ENCODE measurements around the gene ERLIN1.

DNA sequence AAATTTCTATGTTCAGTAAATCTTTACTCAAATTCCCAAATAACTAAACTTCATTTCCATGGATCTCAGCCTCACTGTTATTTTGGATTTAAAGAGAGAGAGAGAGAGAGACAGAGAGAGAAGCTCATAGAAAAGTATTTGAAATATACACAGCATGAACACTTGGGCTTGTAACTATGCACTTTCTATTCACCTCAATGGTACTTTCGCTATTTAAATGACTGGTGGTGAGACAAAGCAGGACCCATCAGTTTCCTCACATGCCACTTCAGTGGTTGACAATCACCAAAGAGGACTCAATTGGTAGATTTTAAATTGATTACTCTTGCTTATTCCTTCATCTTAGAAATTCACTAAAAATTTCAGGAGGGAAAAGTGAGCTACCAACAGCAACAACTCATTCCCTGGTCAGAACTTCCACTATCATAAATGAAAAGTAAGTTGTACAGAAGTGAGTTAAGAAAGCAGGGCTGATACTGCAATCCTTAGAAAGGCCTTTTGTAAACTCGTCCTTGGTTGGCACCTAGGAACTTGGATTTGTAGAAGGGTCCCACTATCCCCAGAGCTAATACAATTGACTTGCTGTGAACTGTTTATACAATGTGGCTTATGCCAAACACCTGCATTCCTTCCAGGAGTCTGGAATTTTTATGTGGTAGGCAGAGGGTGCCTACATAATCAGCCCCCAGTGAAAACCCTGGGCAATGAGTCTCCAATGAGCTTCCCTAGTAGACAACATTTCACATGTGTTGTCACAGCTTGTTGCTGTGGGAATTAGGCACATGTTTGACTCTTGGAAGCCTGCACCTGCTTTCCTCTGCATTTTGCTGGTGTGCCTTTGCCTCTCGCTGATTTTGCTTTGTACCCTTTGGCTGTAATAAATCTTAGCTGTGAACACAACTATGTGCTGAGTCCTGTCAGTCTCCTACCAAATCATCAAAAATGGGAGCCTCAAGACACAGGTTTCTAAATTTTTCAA lies 10.8 kb downstream of the ERLIN1 start:
- TF ChIP-seq, protein P1, sequence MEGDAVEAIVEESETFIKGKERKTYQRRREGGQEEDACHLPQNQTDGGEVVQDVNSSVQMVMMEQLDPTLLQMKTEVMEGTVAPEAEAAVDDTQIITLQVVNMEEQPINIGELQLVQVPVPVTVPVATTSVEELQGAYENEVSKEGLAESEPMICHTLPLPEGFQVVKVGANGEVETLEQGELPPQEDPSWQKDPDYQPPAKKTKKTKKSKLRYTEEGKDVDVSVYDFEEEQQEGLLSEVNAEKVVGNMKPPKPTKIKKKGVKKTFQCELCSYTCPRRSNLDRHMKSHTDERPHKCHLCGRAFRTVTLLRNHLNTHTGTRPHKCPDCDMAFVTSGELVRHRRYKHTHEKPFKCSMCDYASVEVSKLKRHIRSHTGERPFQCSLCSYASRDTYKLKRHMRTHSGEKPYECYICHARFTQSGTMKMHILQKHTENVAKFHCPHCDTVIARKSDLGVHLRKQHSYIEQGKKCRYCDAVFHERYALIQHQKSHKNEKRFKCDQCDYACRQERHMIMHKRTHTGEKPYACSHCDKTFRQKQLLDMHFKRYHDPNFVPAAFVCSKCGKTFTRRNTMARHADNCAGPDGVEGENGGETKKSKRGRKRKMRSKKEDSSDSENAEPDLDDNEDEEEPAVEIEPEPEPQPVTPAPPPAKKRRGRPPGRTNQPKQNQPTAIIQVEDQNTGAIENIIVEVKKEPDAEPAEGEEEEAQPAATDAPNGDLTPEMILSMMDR (IDR thresholded peaks at IDR 0.05; ENCODE audit: low read depth, low read length) = no peak
- TF ChIP-seq POLR2A (IDR thresholded peaks at IDR 0.05; ENCODE audit: extremely low read depth, insufficient read length) = no peak

All from NB4 (cell line).